CD4-positive, alpha-beta T cell treated with Interleukin-6 at 100 ng/mL for 8 hours (primary cell): ENCODE results near the gene GNPNAT1.
"Not testable (repeated sequence)": the region's sequence is repeated elsewhere in the genome, so short reads cannot be mapped to it uniquely, and the experiment has no call there.

Experiments used
- DNase-seq: peaks from one replicate; pipeline ENCODE4 v3.0.0-alpha.2; 2020; ENCODE audit warnings: mixed read lengths, low spot score

GNPNAT1 gene

DNA sequence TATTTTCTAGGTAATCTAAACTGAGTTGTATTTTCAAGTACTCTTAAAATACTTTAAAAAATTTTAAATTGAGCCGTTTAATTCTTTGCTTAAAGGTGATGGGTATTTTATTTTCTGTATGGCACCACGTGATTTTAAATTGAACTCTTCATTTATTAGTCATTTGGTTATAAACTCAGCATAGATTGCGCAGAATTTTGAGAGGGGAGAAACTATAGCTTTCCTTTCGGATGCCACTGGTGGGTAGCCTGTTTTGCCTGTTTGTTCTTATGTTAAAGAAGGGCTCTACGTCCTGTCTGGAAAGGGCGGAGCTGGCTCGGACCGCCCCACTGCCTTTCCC lies 61.9 kb downstream of the GNPNAT1 start:
- DNase-seq, result no peak

GRCh38 chr14:52729035-52729434 lies 62.4 kb downstream of the GNPNAT1 start:
- not testable (repeated sequence) for DNase-seq

- DNase-seq, result not testable (repeated sequence)
Observed at GRCh38 chr14:52727509-52727908, 63.9 kb downstream of the GNPNAT1 start.
